Smooth muscle cell (in vitro differentiated cells): Measurements from ENCODE around the gene FNDC3B. TPM values are rescaled to one million over a fixed set of nuclear protein-coding genes. Genes with fewer than 3 reads are reported as not detected.

Source experiments
- DNase-seq: peaks from one replicate; lab custom pipeline; 2025; ENCODE audit not compliant: unreplicated experiment; lab: John Stamatoyannopoulos, UW
- H2AFZ ChIP-seq: fragments of 200-600 bp; sonication (generic); 2 replicates; pipeline ENCODE4 v1.6.0; 2016; ENCODE audit warnings: antibody characterized with exemption, low read depth, mild to moderate bottlenecking
- H3F3A ChIP-seq: fragments of 200-600 bp; sonication (generic); 2 replicates; pipeline ENCODE4 v1.6.0; 2017; ENCODE audit warnings: antibody characterized with exemption, low read depth
- H3K27ac ChIP-seq: fragments of 200-600 bp; sonication (generic); 2 replicates; pipeline ENCODE4 v1.5.1; 2016; ENCODE audit warnings: low read depth, mild to moderate bottlenecking
- H3K27me3 ChIP-seq: fragments of 200-600 bp; sonication (generic); 2 replicates; pipeline ENCODE4 v1.6.1; 2016; ENCODE audit warnings: low read depth, mild to moderate bottlenecking
- H3K36me3 ChIP-seq: fragments of 200-600 bp; sonication (generic); 2 replicates; pipeline ENCODE4 v1.5.1; 2016; ENCODE audit warnings: low read depth
- H3K4me1 ChIP-seq: fragments of 200-600 bp; sonication (generic); 2 replicates; pipeline ENCODE4 v1.5.1; 2016; ENCODE audit warnings: low read depth
- H3K4me2 ChIP-seq: fragments of 200-600 bp; sonication (generic); 2 replicates; pipeline ENCODE4 v1.6.0; 2016; ENCODE audit warnings: mild to moderate bottlenecking
- H3K4me3 ChIP-seq: fragments of 200-600 bp; sonication (generic); 2 replicates; pipeline ENCODE4 v1.5.1; 2016; ENCODE audit warnings: mild to moderate bottlenecking
- H3K79me2 ChIP-seq: fragments of 200-600 bp; sonication (generic); 2 replicates; pipeline ENCODE4 v1.6.0; 2016; ENCODE audit warnings: low read depth, mild to moderate bottlenecking
- H3K9ac ChIP-seq: fragments of 200-600 bp; sonication (generic); 2 replicates; pipeline ENCODE4 v1.6.0; 2016; ENCODE audit warnings: low read depth
- H3K9me3 ChIP-seq: fragments of 200-600 bp; sonication (generic); replicated peaks from 2 replicates; pipeline ENCODE4 v1.5.1; 2016; ENCODE audit warnings: low read depth
- H4K20me1 ChIP-seq: fragments of 200-600 bp; sonication (generic); 2 replicates; pipeline ENCODE4 v1.6.0; 2016; ENCODE audit warnings: low read depth
- CTCF ChIP-seq: fragments of 200-600 bp; sonication (generic); IDR thresholded peaks from 2 replicates; pipeline ENCODE4 v1.5.1; 2017; ENCODE audit warnings: borderline replicate concordance, mild to moderate bottlenecking, antibody characterized with exemption; ENCODE audit not compliant: insufficient read depth, poor library complexity, severe bottlenecking
- WGBS: methylation state at CpG from one replicate; pipeline ENCODE4 v1.1.7; 2016; ENCODE audit warnings: low lambda C conversion rate; 5-methylcytosine and 5-hydroxymethylcytosine counted together
- polyA plus RNA-seq: library from polyadenylated mRNA; unstranded; fragments of >200 nt; fragmentation: Nextera tagmentation; extraction: Ambion mirVana; gene quantifications from 2 replicates; pipeline ENCODE4 v1.2.1, GENCODE V29; 2016
- total RNA-seq: library from RNA; depleted of rRNA; stranded (reverse); fragments of >200 nt; gene quantifications from 2 replicates; pipeline ENCODE4 v1.2.3, GENCODE V29; 2014

Gene FNDC3B
- total and polyA plus RNA-seq, 2 experiments from 2014 or later, result 149 to 294 TPM

GRCh38 chr3:172103724-172104123, 64.3 kb downstream of the FNDC3B start:
- Histone ChIP-seq H4K20me1 (peaks cover 100% of the 10 kb centered on the region), H3F3A (peaks cover 24% of the 10 kb centered on the region), H3K27ac (peak overlapping the region; percentile 93), H3K9ac (peak overlapping the region; percentile 63), H3K9me3 (no peaks in the 10 kb centered on the region), H3K79me2 (peaks cover 98% of the 10 kb centered on the region), H3K27me3 (no peaks in the 10 kb centered on the region), H2AFZ (no peak overlapping the region), H3K36me3 (no peaks in the 10 kb centered on the region), H3K4me2 (peak overlapping the region; percentile 73), H3K4me3 (no peak overlapping the region), H3K4me1 (peaks cover 48% of the 10 kb centered on the region)
- 33% methylated on average over 2 of the region's 2 CpGs for WGBS
- no peak for DNase-seq
- no peak for TF ChIP-seq CTCF

- 66% methylated on average over 2 of the region's 2 CpGs for WGBS
- H3K4me2 ChIP-seq, result peak overlapping the region; percentile 73
- no peaks in the 10 kb centered on the region for H3K9me3 ChIP-seq
- peaks cover 97% of the 10 kb centered on the region for H3K79me2 ChIP-seq
- peak overlapping the region; percentile 35 for H3K9ac ChIP-seq
- peaks cover 100% of the 10 kb centered on the region for H4K20me1 ChIP-seq
- no peak for DNase-seq
- no peak overlapping the region for H2AFZ ChIP-seq
- peaks cover 42% of the 10 kb centered on the region for H3K4me1 ChIP-seq
- peak overlapping the region; percentile 93 for H3K27ac ChIP-seq
- TF ChIP-seq CTCF, result no peak
- no peak overlapping the region for H3K4me3 ChIP-seq
- no peaks in the 10 kb centered on the region for H3K36me3 ChIP-seq
- peaks cover 21% of the 10 kb centered on the region for H3F3A ChIP-seq
- no peaks in the 10 kb centered on the region for H3K27me3 ChIP-seq
Observed at GRCh38 chr3:172104471-172105072, 65.2 kb downstream of the FNDC3B start.

GRCh38 chr3:172106037-172106954, 66.9 kb downstream of the FNDC3B start:
- peaks cover 97% of the 10 kb centered on the region for H3K79me2 ChIP-seq
- H4K20me1 ChIP-seq, result peaks cover 100% of the 10 kb centered on the region
- H3K9me3 ChIP-seq, result no peaks in the 10 kb centered on the region
- peak overlapping the region; percentile 20 for H3K4me2 ChIP-seq
- H3K4me3 ChIP-seq, result no peak overlapping the region
- 96% methylated on average over 4 of the region's 4 CpGs for WGBS
- DNase-seq, result no peak
- no peaks in the 10 kb centered on the region for H3K36me3 ChIP-seq
- H2AFZ ChIP-seq, result no peak overlapping the region
- H3K27me3 ChIP-seq, result no peaks in the 10 kb centered on the region
- H3K27ac ChIP-seq, result peak overlapping the region; percentile 93
- TF ChIP-seq CTCF, result no peak
- peaks cover 26% of the 10 kb centered on the region for H3F3A ChIP-seq
- H3K9ac ChIP-seq, result no peak overlapping the region
- H3K4me1 ChIP-seq, result peaks cover 42% of the 10 kb centered on the region
